OCI-M2 (cell line): Measurements from ENCODE around the gene WNT7A.

ENCODE experiments used
- DNase-seq: peaks from one replicate; lab custom pipeline; 2025; ENCODE audit not compliant: unreplicated experiment; lab: John Stamatoyannopoulos, UW

The WNT7A gene

DNA sequence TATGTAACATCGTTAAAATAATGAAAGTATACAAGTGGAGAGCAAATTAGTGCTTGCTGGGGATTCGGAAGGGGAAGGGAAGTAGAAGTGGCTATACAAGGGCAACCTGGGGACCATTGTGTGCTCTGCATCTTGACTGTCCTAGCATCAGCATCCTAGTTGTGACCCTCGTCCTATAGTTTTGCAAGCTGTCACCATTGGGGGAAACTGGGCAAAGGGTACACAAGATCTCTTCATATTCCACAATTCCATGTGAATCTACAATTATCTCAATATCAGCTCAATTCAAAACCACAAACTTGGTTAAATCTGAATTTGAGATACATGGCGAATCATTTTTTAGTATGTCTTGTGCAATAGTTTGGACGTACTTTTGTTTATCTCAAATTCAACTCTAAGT, 30.9 kb downstream of the WNT7A start:
- DNase-seq: no peak

DNA sequence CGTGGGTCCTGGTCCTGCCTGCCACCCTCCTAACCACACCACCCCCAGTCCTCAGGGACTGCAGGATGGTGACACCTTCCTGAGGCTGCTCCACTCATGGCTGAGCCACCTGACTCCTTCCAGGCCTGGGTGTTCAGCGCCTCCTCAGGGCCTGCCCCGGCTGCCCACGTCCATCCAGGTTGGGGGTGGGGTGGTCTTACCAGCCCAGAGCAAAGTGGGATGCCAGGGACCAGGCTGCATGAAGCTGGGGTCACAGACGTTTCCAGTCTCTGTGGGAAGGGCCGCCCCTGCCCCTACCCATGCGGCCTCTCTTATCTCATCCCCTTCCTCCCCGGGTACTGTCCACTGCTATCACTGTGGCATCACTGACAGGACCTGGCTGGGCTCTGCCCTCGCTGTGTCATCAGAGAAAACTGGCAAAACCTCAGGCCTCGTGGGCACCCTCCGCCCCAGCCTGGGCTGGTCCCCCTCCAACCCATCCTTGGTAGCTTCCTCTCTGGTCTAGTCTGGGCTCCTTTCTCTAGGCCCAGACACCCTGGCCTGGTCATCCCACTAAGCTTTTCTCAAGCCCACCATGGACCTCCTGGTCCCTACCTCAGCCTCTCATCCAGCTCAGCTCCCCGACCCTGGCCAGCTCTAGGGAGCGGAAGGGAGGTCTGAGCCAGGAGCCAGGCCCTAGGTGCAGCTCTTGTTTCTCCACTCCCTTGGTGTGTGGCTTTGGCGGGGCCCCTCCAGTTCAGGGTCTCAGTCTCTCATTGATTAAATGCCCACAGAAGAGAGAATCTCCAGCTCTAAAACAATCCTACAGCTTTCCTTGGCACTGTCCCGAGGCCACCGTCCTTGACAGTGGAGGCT, 32.9 kb downstream of the WNT7A start:
- DNase-seq: no peak

DNA sequence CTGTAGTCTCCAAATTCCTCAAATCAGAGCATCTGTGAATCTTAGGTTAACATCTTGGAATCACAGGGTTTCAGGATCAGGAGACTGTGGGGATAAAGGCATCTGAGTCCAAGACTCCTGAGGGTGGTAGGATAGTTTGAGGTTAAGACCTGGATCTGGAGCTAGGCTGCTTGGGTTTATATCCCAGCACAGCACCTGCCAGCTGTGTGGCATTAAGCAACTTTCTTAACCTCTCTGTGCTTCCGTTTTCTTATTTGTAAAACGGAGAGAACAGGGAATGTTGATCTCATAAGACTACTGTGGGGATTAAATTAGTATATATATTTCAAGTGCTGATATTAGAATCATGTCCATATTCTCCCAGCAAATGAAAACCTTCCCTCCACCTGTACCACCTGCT, 33.6 kb downstream of the WNT7A start:
- DNase-seq: no peak

DNA sequence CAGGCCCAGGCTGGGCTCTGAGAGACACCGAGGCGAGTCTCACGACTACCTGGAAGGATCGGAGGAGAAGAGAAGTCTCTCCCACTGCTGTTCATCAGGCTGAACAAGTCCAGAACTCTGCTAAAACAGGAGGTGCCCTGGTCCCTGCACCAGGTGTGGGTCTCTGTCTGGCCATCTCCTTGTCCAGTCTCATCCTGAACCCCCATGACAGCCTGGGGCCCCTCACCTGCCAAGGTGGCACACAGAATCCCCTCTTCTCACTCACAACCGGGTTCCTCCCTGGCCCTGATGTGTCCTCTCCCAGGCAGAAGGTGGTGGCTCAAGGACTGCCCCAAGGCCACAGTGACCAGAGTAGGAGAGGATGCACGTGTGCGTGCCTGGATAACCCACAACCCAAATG, 34.1 kb downstream of the WNT7A start:
- no peak for DNase-seq

DNA sequence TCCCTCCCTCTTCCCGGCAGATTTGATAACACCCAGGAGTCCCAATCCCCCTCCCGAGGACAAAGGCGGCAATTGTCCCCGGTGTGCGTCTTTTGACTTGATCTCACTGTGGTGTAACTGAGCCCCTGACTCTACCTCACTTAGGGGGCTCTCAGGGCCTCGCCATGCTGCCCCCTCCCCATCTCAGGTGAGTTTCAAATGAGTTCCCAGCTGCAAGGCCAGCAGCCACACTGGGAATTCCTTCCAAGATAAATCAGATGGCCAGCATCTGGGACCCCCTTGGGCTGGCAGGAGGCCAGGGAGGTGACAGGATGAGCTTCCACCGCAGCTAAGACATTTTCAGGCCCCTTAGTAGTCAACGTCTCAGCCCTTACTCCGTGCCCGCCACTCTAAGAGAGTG, 35.0 kb downstream of the WNT7A start:
- no peak for DNase-seq

DNA sequence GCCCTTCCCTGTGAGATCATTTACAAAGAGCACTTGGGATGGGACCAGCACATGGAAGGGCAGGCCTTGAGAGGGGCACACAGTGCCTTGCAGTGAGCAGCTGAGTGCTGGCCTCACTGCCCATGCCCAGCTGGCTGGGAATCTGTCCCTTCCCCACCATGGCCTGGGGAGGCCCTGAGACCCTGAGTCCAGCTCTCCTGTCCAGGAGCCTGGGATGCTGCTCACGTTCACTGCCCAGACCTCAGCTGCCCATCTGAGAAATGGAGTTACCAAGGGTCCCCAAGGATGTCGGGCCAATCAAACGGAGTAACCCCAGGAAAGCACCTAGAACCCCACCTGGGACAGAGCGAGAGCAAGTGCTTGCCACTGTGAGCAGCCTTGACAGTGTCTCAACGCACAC, 35.6 kb downstream of the WNT7A start:
- DNase-seq: no peak

DNA sequence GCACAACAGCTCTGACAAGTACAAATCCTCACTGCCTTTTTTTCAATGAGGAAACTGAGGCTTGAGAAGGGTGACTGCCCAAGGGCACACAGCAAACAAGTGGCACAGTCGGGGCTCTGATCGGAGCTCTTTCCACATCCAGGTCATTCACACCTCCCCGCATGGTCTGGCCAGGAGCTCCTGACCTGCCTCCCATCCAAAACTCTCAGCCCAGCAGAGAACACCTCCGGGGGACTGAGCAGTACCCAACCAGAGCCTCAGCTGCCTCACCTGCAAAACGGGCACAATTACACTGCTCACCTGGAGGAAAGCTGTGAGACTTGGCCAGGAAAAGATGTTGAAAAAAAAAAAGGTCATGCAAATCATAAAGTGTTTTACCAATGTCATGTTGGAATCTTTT, 36.5 kb downstream of the WNT7A start:
- DNase-seq: no peak

DNA sequence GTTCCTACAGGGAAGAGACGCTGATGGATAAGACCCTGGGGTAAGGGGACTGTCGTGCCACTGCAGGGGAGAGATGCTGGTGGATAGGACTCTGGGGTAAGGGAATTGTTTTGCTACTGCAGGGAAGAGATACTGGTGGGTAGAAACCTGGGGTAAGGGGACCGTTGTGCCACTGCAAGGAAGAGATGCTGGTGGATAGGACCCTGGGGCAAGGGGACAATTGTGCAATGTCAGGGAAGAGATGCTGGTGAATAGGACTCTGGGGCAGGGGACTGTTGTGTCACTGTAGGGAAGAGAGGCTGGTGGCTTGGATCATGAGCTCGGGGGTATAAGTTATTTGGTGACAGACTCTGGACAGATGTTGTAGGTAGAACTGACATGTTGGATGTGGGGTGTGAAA, 37.6 kb downstream of the WNT7A start:
- DNase-seq: no peak

DNA sequence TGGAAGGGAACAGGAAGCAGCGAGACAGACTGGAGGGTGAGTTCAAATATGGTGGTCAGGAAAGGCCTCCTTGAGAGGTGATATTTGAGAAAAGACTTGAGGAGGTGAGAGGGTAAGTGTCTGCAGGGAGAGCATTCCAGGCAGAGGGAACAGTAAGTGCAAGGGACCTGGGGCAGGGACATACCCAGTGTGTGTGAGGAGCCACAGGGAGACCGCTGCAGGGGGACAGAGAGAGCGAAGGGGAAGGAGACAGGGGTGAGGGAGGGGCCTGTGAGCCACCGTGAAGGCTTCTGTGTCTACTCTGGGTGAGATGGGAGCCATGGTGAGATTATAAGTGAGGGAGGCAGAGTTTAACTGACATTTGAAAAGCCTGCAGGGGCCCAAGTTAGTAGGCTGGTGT, 38.0 kb downstream of the WNT7A start:
- DNase-seq: no peak

DNA sequence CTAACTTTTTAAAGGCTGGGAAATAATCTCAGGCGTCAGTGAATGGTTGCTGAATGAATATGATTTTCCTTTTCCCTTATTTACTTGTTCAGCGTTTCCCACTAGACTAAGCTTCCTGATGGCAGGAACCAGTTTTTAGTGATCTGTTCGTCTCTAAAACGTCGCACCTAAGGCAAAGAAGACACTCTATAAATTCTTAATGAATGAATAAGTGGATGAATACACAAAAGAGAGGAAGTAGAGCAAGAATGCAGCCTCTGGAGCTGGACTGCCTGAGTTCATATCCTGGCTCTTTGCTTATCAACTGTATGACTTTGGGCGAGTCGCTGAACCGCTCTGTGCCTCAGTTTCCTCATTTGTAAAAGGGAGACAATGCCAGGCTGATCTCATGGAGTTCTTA, 38.7 kb downstream of the WNT7A start:
- DNase-seq: no peak

DNA sequence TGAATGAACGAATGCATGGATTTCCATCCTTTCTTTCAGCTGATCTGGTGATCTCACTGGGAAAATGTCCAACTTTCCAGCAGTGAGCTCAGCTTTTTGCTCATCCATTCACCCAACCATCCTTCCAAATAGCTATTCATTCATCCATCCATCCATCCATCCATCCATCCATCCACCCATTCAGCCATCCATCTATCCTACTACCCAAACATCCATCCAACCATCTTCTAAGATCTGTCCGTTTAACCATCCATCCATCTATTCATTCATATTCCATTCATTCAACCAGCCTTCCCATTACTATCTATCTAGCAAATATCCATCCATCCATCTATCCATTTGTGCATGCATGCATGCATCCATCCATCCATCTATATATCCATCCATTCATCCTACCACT, 39.4 kb downstream of the WNT7A start:
- DNase-seq: no peak

DNA sequence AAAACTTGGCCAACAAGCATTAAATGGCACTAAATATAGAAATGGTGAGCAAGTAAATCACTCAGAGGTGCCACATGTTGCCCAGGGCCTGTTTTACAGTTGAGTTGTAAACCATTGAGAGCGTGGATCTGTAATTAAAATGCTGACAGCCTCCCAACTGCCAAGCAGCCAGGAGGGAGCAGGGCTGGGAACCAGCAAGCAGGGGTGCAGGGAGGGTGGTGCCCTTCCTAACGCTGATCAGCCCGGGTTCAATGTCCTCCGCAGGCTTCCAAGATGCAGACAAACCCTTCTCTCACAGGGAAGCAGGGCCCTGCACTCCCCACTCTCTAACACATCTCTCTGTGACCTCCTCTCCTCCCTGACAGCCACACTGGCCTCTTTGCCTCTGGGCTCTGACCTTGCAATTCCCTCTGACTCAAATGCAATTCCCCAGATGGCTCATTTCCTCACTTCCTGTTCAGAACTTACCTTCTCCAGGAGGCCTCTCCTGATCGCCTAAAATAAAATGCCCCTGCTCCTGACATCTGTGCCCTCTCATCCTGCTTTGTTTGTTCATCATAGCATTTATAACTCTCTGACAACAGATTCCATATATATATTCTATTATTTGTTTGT, 40.0 kb downstream of the WNT7A start:
- no peak for DNase-seq

DNA sequence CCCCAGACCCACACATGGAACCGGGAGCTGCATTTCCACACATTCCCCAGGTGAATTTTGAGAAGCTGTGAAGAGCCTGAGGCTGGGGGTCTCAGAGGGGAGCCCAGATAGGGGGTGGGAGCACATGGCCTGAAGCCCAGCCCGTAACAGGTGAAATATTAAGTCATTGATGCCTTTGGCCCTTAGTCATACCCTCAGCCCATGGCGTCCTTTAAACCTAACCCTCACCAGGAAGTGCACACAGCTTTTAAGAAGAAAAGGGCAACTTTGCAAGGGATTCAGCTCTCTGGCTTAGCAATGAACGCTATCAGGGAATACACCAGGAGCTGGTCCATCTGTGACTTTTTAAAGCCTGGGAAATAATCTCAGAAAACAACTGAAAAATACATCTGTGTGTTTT, 40.6 kb downstream of the WNT7A start:
- DNase-seq: no peak

DNA sequence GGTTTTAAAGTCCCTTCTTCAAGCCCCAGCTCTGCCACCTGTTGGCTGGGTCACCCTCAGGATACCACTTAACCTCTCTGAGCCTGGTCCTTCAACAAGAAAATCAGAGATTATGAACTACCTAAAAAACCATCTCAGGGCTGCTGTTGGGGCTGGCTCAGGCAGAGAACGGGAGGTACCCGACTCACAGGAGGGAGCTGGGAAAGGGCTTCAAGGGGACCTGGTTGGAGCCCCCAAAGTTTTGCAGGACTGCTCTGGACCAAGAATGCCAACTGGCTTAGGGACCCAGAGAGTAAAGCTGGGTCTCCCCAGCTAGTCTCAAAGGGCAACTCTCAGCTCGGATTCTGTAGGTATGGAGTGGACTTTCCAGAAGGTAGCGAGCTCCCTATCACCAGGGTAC, 41.5 kb downstream of the WNT7A start:
- DNase-seq: no peak

DNA sequence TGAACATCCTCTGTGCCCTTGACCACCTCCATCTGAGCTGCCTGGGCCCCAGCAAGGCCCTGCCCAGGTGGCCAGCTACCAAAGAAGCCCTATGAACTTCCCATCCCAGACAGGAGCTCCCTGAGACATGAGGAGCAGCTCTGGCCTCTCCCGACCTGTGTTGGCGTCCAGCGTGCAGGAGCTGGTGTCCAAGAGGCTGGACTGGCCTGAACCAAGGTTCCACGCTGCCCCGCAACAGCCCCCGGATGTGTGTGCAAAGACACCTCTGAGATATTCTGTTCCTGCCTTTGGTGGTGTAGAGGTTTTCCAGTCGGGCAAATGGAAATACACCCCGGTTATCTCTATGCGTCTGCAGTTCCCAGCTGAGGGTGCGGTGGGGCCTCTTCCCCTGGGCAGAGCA, 42.1 kb downstream of the WNT7A start:
- DNase-seq: no peak

DNA sequence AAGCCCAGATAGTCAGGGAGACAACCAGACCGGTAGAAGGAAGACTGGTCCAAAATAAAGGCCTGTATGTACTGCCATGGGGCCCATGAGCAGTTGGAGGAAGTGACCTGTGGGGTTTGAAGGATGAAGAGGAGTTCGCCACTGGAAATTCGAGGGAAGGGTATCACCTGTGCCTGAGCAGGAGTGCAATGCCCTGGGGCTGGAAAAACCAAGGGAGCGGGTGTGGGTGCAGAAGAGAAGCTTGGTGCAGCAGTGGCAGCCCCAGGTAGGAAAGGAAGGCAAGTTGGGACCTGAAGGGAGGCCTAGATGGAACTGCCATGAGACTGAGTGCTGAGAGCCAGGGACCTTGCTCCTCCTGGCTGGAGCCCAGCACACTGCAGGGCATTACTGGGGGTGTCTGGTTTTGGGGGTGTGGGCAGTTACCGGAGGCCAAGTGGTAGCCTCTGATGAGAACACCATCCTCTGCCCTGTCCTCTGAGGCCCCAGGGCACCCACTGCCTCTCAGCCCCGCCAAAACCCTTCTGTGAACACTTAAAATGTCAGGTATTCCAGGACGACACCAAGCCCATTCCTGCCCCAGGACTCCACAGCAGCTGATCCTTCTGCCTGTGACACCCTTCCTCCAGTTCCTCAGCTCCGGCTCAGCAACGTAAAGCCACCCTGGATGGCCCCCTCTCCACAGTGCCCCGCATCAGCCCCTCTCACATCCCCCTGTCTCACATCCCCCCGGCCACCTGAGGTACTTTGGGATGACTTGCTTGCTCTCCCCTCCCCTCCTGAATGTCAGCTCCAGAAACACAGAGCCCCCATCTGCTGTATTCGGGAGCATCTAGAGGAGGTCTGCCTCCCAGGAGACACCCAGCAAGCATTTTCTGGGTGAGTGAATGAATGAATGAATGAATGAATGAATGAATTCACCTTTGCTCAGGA, 42.9 kb downstream of the WNT7A start:
- no peak for DNase-seq

DNA sequence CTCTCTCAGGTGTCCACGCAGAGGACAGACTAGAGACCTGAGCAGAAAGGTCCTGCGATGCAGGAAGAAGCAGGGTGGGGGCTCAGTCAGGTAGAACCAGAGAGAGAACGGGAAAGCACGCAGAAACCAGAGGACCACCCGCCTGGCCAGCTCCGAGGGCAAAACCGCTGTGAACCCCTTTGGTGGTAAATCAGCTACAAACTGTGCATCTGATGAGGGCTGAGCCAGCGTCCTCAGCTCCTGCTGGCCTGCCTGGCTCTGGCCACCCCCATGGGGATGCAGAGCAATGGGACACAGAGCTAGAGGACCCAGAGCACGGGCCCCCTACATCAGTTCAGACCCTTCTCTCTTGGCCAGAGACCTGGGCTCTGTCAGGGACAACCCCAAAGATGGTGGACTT, 44.6 kb downstream of the WNT7A start:
- no peak for DNase-seq

DNA sequence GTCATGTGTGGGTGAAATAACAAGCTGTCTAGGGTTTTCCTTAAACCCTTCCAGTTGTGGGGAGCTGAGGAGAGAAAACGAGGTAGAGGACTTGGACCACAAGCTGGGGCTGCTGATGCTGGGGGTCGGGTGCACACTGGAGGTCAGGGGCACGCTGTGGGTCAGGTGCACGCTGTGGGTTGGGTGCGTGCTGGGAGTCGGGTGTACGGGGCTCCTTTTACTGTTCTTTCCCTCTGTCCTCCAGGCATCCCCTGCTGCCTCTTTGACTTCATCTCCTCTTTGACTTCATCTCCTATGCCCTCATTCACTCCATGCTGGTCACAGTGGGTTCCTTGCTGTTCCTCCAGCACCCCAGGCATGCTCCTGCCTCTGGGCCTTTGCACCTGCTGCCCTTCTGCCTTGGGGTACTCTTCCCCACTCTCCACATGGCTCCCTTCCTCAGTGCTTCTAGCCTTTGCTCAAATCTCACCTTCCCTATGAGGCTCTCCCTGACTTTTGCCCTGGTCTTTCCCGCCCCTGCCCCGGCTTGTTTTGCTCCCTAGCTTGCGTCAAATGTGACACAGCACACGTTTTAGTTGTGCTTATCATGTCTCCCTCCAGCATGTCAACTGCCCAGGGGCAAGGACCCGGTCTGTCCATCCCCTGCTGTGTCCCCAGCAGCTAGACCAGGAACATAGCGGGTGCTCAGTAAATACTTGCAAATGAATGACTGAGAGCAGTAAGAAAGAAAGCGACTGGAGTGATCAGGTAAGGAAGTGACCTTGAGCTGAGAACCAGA, 45.4 kb downstream of the WNT7A start:
- no peak for DNase-seq

DNA sequence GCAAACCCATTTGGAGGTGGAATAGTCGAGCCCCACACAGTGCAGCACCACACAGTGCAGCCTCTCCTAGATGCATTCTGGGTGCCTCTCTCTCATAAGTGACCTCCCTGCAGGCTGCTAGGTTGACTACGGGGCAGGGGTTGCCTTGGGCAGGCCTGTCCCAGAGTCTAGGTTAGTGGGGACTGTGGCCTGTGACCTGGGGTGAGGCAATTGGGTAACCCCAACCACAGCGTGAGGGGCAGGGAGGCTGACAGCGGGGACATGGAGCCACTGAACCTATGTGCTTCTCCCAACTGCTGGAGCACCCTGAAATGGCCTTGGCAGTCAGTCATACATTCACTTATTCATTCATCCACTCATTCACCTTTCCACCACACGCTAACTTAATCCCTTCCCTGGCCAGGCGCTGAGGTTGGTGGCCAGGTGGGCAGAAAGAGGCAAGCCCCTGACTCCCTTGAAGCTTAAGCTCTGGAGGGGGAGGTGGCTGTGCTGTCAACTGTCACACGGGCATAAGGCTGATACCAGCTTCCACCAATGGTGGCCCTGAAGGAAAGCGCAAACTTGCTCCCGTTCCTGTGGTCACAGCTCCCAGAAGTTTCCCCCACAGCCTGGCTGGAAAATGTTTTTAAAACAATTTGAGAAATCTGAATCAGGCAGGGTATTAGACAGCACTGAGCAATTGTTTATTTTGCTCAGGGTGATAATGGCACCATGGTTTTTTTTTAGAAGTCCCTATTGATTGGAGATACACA, 46.2 kb downstream of the WNT7A start:
- no peak for DNase-seq

DNA sequence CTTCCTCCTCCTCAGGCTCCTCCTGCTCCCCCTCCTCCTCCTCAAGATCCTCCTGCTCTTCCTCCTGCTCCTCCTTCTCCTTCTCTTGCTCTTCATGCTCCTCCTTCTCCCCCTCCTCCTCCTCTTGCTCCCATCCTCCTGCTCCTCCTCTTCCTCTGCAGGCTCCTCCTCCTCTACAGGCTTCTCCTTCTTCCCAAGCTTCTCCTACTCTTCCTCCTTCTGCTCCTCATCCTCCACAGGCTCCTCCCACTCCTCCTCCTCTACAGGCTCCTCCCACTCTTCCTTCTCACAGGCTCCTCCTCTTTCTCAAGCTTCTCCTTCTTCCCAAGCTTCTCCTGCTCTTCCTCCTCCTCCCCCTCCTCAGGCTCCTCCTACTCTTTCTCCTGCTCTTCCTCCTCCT, 47.7 kb downstream of the WNT7A start:
- DNase-seq: no peak
